Measurements from ENCODE around the gene CARMIL1. TPM values are rescaled to one million over a fixed set of nuclear protein-coding genes. Genes with fewer than 3 reads are reported as not detected.

CARMIL1 gene
- total RNA-seq, 2 donors from 2014 or later, result 28.7 to 31.6 TPM

DNA sequence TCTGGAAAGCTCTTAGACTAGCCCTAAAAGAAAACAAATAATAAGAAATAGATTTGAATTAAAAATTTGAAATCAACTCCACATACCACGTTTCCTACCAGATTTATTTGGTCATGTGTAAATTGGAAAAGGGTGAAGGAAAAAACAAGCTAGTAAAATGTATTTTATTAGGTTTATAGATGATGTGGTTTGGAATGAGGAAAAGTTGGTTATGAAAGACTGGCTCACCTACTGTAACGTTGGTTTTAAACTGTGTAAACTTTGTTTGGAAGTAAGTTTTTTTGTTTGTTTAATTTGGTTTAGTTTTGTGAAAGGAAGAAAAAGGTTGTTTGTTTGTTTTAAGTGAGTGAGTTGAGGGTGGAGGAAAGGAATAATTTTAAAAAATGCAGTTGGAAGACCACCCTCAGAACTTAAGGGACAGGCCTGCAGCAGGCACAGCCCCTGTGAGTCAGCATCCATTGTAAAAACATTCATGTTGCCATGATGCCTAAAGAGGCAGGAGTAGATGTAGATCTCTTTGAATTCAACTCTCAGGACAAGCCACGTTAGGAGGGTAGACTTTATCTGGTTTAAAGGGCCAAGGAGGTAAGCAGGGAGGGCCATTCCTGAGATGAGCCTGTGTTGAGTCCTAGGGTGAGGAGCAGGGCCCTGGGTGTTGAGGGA is 279.1 kb downstream of the CARMIL1 start:
- Histone ChIP-seq H3K27ac (ENCODE audit: low read depth, low read length) (no peak overlapping the region), H3K36me3 (ENCODE audit: control insufficient read depth, insufficient read depth, low read length) (peaks cover 5% of the 10 kb centered on the region), H3K27me3 (ENCODE audit: control insufficient read depth, insufficient read depth, low read length, poor library complexity, severe bottlenecking) (no peaks in the 10 kb centered on the region), H3K4me1 (ENCODE audit: control insufficient read depth, insufficient read depth, low read length) (no peaks in the 10 kb centered on the region), H3K9ac (ENCODE audit: extremely low read depth, low read length, poor library complexity, severe bottlenecking) (no peak overlapping the region), H3K9me3 (ENCODE audit: control insufficient read depth, low read length) (no peaks in the 10 kb centered on the region), H3K4me3 (ENCODE audit: low read length) (no peak overlapping the region)
- Mint-ChIP-seq H3K4me3 (no peak overlapping the region), H3K27me3 (ENCODE audit: insufficient read depth) (no peaks in the 10 kb centered on the region), H3K36me3 (ENCODE audit: low read depth) (no peaks in the 10 kb centered on the region), H3K4me1 (peaks cover 18% of the 10 kb centered on the region), H3K9me3 (no peaks in the 10 kb centered on the region), H3K27ac (no peak overlapping the region)
- TF ChIP-seq, protein P1, sequence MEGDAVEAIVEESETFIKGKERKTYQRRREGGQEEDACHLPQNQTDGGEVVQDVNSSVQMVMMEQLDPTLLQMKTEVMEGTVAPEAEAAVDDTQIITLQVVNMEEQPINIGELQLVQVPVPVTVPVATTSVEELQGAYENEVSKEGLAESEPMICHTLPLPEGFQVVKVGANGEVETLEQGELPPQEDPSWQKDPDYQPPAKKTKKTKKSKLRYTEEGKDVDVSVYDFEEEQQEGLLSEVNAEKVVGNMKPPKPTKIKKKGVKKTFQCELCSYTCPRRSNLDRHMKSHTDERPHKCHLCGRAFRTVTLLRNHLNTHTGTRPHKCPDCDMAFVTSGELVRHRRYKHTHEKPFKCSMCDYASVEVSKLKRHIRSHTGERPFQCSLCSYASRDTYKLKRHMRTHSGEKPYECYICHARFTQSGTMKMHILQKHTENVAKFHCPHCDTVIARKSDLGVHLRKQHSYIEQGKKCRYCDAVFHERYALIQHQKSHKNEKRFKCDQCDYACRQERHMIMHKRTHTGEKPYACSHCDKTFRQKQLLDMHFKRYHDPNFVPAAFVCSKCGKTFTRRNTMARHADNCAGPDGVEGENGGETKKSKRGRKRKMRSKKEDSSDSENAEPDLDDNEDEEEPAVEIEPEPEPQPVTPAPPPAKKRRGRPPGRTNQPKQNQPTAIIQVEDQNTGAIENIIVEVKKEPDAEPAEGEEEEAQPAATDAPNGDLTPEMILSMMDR (conservative IDR thresholded peaks at IDR 0.05), result no peak
- no peak for DNase-seq
- WGBS, 2 experiments (ENCODE audit: insufficient coverage in 1 of 2, insufficient read length in 1 of 2), result 79 to 83% methylated on average over 2 of the region's 3 CpGs

DNA sequence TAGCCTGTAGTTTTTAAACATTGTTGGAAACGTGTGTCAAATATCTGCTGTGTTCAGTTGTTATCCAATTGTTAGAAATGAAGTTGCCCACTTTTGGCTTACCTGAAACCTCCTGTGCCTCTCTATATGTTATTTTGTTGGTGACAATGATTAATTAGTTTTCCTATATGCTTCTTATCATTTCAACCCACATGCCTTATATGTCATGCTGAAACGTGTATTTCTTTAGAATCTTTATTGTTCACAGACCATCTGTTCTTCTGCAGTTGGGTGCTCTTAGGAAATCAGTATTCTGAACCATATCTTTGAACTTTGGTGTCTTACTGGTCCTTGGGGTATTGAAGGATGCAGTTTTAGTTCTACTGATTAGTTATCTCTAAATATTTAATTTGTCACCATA is 281.7 kb downstream of the CARMIL1 start:
- no peak overlapping the region for H3K4me3 ChIP-seq (ENCODE audit: low read length)
- Mint-ChIP-seq H3K36me3 (ENCODE audit: low read depth) (peaks cover 12% of the 10 kb centered on the region), H3K27me3 (ENCODE audit: insufficient read depth) (no peaks in the 10 kb centered on the region), H3K4me1 (peaks cover 18% of the 10 kb centered on the region), H3K4me3 (no peak overlapping the region), H3K27ac (no peak overlapping the region), H3K9me3 (no peaks in the 10 kb centered on the region)
- peaks cover 5% of the 10 kb centered on the region for H3K36me3 ChIP-seq (ENCODE audit: control insufficient read depth, insufficient read depth, low read length)
- no peak overlapping the region for H3K9ac ChIP-seq (ENCODE audit: extremely low read depth, low read length, poor library complexity, severe bottlenecking)
- no peaks in the 10 kb centered on the region for H3K4me1 ChIP-seq (ENCODE audit: control insufficient read depth, insufficient read depth, low read length)
- TF ChIP-seq, protein P1 (conservative IDR thresholded peaks at IDR 0.05), result no peak
- DNase-seq, result no peak
- H3K27ac ChIP-seq (ENCODE audit: low read depth, low read length), result no peak overlapping the region
- H3K9me3 ChIP-seq (ENCODE audit: control insufficient read depth, low read length), result no peaks in the 10 kb centered on the region
- WGBS, 2 experiments (ENCODE audit: insufficient coverage in 1 of 2, insufficient read length in 1 of 2), result 82 to 83% methylated on average over 1 to 2 of the region's 2 CpGs
- no peaks in the 10 kb centered on the region for H3K27me3 ChIP-seq (ENCODE audit: control insufficient read depth, insufficient read depth, low read length, poor library complexity, severe bottlenecking)

DNA sequence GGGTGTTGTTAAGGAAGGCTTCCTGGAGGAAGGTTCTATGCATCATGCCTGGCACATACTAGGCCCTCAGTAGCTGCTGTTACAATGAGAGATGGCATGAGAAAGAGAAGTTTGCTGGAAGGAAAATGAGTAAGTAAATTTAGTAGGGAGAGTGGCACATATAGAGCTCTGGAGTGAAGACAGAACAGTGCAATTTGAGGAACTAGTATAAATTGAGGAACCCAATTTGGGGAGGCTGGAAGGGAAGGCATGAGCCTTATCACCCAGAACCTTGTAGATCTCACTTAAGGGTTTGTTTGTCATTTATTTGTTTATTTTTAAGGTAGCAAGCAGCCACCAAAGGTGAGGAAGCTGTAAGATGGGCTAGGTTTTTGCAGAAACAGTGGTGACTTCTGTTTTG is 285.8 kb downstream of the CARMIL1 start:
- Histone ChIP-seq H3K9ac (ENCODE audit: extremely low read depth, low read length, poor library complexity, severe bottlenecking) (no peak overlapping the region), H3K27ac (ENCODE audit: low read depth, low read length) (no peak overlapping the region), H3K4me3 (ENCODE audit: low read length) (no peak overlapping the region), H3K4me1 (ENCODE audit: control insufficient read depth, insufficient read depth, low read length) (no peaks in the 10 kb centered on the region), H3K36me3 (ENCODE audit: control insufficient read depth, insufficient read depth, low read length) (no peaks in the 10 kb centered on the region), H3K9me3 (ENCODE audit: control insufficient read depth, low read length) (no peaks in the 10 kb centered on the region), H3K27me3 (ENCODE audit: control insufficient read depth, insufficient read depth, low read length, poor library complexity, severe bottlenecking) (no peaks in the 10 kb centered on the region)
- Mint-ChIP-seq H3K27ac (peak overlapping the region; percentile 6), H3K4me1 (peaks cover 5% of the 10 kb centered on the region), H3K4me3 (no peak overlapping the region), H3K36me3 (ENCODE audit: low read depth) (peaks cover 16% of the 10 kb centered on the region), H3K27me3 (ENCODE audit: insufficient read depth) (no peaks in the 10 kb centered on the region), H3K9me3 (no peaks in the 10 kb centered on the region)
- no peak for DNase-seq
- TF ChIP-seq, protein P1 (conservative IDR thresholded peaks at IDR 0.05), result no peak

Measured in endodermal cell (in vitro differentiated cells).